Cardiac fibroblast (primary cell): ENCODE measurements around the gene NUMBL.

Source experiments
- DNase-seq, 2 donors: peaks; one replicate each; pipeline versions ENCODE4 v3.0.0 to v3.0.0-alpha.2; 2010; ENCODE audit warnings: low read depth in 2 of 2
- H3K4me3 ChIP-seq, 2 donors: replicated peaks in 1 of 2; 1 replicate in 1 of 2; 2 replicates in 1 of 2; pipeline ENCODE4 v1.5.1; 2011; ENCODE audit warnings: low read depth in 2 of 2, low read length in 2 of 2, mild to moderate bottlenecking in 2 of 2, moderate library complexity in 1 of 2
- CTCF ChIP-seq: IDR thresholded peaks from one replicate; pipeline ENCODE4 v1.5.1; 2011; ENCODE audit warnings: low read depth, mild to moderate bottlenecking, low read length, inconsistent platforms

Gene NUMBL

GRCh38 chr19:40623403-40624251, 66.8 kb downstream of the NUMBL start:
- TF ChIP-seq CTCF, result no peak
- peak in 1 of 2 donors; percentile 55 for DNase-seq
- no peak overlapping the region for H3K4me3 ChIP-seq

- no peak for TF ChIP-seq CTCF
- no peak overlapping the region for H3K4me3 ChIP-seq
- DNase-seq, result no peak
Observed at GRCh38 chr19:40622773-40623075, 67.7 kb downstream of the NUMBL start.

GRCh38 chr19:40621966-40622772, 68.3 kb downstream of the NUMBL start:
- no peak for DNase-seq
- no peak overlapping the region for H3K4me3 ChIP-seq
- TF ChIP-seq CTCF, result no peak

DNA sequence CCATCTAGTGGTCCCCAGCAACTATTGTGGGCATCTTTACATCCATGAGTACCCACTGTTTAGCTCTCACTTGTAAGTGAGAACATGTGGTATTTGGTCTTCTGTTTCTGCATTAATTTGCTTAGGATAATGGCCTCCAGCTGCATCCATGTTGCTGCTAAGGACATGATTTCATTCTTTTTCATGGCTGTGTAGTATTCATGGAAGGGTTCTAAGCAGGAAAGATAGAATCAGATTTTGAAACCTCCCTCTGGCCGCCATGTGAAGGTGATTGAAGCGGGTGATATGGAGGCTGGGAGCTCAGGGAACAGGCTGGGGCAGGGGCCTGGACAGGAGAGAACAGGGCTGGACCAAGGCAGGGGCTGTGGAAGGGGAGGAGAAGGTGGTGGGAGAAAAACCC, 69.2 kb downstream of the NUMBL start:
- no peak for DNase-seq
- TF ChIP-seq CTCF, result no peak
- no peak overlapping the region for H3K4me3 ChIP-seq

GRCh38 chr19:40620161-40620485, 70.3 kb downstream of the NUMBL start:
- no peak overlapping the region for H3K4me3 ChIP-seq
- DNase-seq, result no peak
- no peak for TF ChIP-seq CTCF

GRCh38 chr19:40619333-40620160, 70.9 kb downstream of the NUMBL start:
- no peak overlapping the region for H3K4me3 ChIP-seq
- DNase-seq, result no peak
- TF ChIP-seq CTCF, result no peak
